Activated CD8-positive, alpha-beta memory T cell treated with anti-CD3 and anti-CD28 coated beads, Interleukin-2, amount 10 ng/mL, durations not matched to agents 7 days and 5 days (primary cell): ENCODE results near the gene SULT1A3. TPM values are rescaled to one million over a fixed set of nuclear protein-coding genes. Genes with fewer than 3 reads are reported as not detected.

Experiments
- total RNA-seq, 2 experiments: library from RNA; stranded (reverse); gene quantifications; one replicate each; pipeline ENCODE4 v1.2.3, GENCODE V29; 2021

SULT1A3 gene
- total RNA-seq, 2 experiments from 2014 or later = 23.4 to 29.6 TPM

Other genes with a start within 250 kb of the SULT1A3 start
- 10 to 100 TPM; 56.9 to 67.6 TPM for gene TMEM219, start 237.2 kb upstream of the SULT1A3 start, total RNA-seq
- 10 to 100 TPM; 51.1 to 55.3 TPM for gene TAOK2, start 225.4 kb upstream of the SULT1A3 start, total RNA-seq
- gene HIRIP3, start 203.6 kb upstream of the SULT1A3 start, total RNA-seq = 10 to 100 TPM; 49.3 to 56.5 TPM
- 100 to 1,000 TPM; 102 to 116 TPM for gene INO80E, start 203.0 kb upstream of the SULT1A3 start, total RNA-seq
- under 1 TPM in 1 of 2 experiments, not detected in 1; 0.49 TPM for gene DOC2A, start 188.2 kb upstream of the SULT1A3 start, total RNA-seq
- gene C16orf92, start 176.1 kb upstream of the SULT1A3 start, total RNA-seq = not detected
- gene TLCD3B, start 168.0 kb upstream of the SULT1A3 start, total RNA-seq = 1 to 10 TPM; 1.6 to 6.5 TPM
- 1,000 to 10,000 TPM; 1,292 to 1,318 TPM for gene ALDOA, start 133.5 kb upstream of the SULT1A3 start, total RNA-seq
- gene PPP4C, start 123.3 kb upstream of the SULT1A3 start, total RNA-seq = 100 to 1,000 TPM; 149 to 161 TPM
- 1 to 10 TPM; 2.0 to 2.9 TPM for gene TBX6, start 107.3 kb upstream of the SULT1A3 start, total RNA-seq
- gene YPEL3, start 103.0 kb upstream of the SULT1A3 start, total RNA-seq = 10 to 100 TPM; 47.2 to 47.8 TPM
- 10 to 100 TPM in 1 of 2 experiments, 1 to 10 TPM in 1; 8.1 to 19.5 TPM for gene GDPD3, start 85.7 kb upstream of the SULT1A3 start, total RNA-seq
- gene MAPK3, start 76.0 kb upstream of the SULT1A3 start, total RNA-seq = 10 to 100 TPM; 67.1 to 95.1 TPM
- gene CORO1A, start 15.7 kb upstream of the SULT1A3 start, total RNA-seq = 1,000 to 10,000 TPM; 1,639 to 1,875 TPM
- gene BOLA2B, start 5.6 kb upstream of the SULT1A3 start, total RNA-seq = 100 to 1,000 TPM; 210 to 238 TPM
- 100 to 1,000 TPM; 109 to 121 TPM for gene SLX1A, start 5.4 kb upstream of the SULT1A3 start, total RNA-seq
- gene NPIPB13, start 49.2 kb downstream of the SULT1A3 start, total RNA-seq = 10 to 100 TPM; 12.8 to 23.8 TPM
- 10 to 100 TPM; 70.0 to 94.9 TPM for gene CD2BP2, start 156.1 kb downstream of the SULT1A3 start, total RNA-seq
- gene TBC1D10B, start 171.2 kb downstream of the SULT1A3 start, total RNA-seq = 10 to 100 TPM; 84.1 to 87.3 TPM
- 1 to 10 TPM in 1 of 2 experiments, not detected in 1; 1.0 TPM for gene MYL11, start 175.5 kb downstream of the SULT1A3 start, total RNA-seq
- 100 to 1,000 TPM; 259 to 278 TPM for gene SEPTIN1, start 183.3 kb downstream of the SULT1A3 start, total RNA-seq
- gene ZNF48, start 196.2 kb downstream of the SULT1A3 start, total RNA-seq = 10 to 100 TPM; 13.7 to 15.6 TPM
- gene ZNF771, start 208.4 kb downstream of the SULT1A3 start, total RNA-seq = 1 to 10 TPM; 4.9 to 5.4 TPM
- gene DCTPP1, start 230.8 kb downstream of the SULT1A3 start, total RNA-seq = 100 to 1,000 TPM in 1 of 2 experiments, 10 to 100 TPM in 1; 72.0 to 108 TPM
- gene SEPHS2, start 246.6 kb downstream of the SULT1A3 start, total RNA-seq = 10 to 100 TPM; 63.3 to 92.9 TPM